DOHH2 (cell line): ENCODE results near the gene RAB3B.

Source experiments
- CTCF ChIP-seq: fragments of 200-600 bp; sonication (generic); IDR thresholded peaks from one replicate; pipeline ENCODE4 v1.5.1; 2014; ENCODE audit warnings: antibody characterized with exemption, mild to moderate bottlenecking, low read depth, low read length; ENCODE audit not compliant: poor library complexity, severe bottlenecking
- EZH2phosphoT487 ChIP-seq: fragments of 200-600 bp; sonication (generic); IDR thresholded peaks from 2 replicates; pipeline ENCODE4 v1.6.1; 2017; ENCODE audit warnings: borderline replicate concordance, mild to moderate bottlenecking, antibody characterized with exemption, low read length, moderate library complexity, mixed read lengths

DNA sequence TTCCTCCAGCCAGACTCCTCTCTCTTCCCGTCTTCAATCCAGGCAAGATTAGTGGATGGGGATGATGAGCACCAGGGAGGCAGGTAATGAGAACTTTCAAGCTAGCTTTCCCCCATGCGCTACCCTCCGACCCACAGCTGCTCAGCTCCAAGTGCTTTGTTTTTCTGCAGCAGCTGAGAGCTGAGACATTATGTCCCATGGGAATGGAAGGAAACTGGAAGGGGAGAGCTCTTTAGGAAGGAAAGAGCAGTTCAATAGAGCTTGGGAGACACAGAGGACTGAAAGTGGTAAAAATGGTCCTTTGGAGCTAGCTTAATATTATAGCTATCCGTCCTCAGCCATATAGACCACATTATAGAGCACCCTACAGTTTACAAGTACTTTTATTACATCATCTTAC, 39.8 kb downstream of the RAB3B start:
- TF ChIP-seq CTCF (no peak), EZH2phosphoT487 (no peak)
